NT2/D1 (cell line): ENCODE measurements around the gene CCR6.

Experiments used
- YY1 ChIP-seq: IDR thresholded peaks from 2 replicates; pipeline ENCODE4 v1.6.1; 2011; ENCODE audit not compliant: insufficient read length, insufficient read depth
- ZNF274 ChIP-seq: IDR thresholded peaks from 2 replicates; pipeline ENCODE4 v1.6.1; 2011; ENCODE audit warnings: mild to moderate bottlenecking, low read depth, low read length

GRCh38 chr6:167141667-167142432, 19.0 kb downstream of the CCR6 start:
- TF ChIP-seq ZNF274 (no peak), YY1 (no peak)
